ENCODE data around the gene RPTOR. TPM values are rescaled to one million over a fixed set of nuclear protein-coding genes. Genes with fewer than 3 reads are reported as not detected.

RPTOR gene
- total RNA-seq, 6 experiments from 2014 or later: 34.4 to 39.2 (median 35.5) TPM

DNA sequence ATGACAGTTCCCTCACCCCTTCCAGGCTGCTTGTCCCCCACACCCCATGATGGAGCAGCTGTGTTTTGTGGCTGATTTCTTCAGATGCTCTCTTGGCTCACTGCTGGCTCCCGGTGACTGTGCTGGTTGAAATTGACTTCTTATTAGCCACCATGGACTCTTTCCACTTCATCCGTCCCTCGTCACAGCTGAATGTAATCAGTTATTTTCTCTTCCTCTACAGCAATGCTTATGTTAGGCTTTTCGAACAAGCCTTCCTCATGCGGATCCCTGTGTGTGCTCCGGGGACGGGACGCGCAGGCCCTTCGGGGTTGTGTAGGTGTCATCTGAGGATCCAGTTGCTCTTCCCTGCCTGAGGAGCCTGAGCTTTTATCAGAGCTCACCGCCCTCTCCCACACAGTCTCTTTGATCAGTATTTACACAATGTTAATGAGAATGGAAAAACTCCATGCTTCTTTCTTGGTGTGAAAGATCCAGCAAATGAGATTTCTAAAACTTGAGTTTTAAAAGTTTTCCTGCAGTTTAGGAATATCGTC is 87.5 kb downstream of the RPTOR start:
- TF ChIP-seq, protein P1, sequence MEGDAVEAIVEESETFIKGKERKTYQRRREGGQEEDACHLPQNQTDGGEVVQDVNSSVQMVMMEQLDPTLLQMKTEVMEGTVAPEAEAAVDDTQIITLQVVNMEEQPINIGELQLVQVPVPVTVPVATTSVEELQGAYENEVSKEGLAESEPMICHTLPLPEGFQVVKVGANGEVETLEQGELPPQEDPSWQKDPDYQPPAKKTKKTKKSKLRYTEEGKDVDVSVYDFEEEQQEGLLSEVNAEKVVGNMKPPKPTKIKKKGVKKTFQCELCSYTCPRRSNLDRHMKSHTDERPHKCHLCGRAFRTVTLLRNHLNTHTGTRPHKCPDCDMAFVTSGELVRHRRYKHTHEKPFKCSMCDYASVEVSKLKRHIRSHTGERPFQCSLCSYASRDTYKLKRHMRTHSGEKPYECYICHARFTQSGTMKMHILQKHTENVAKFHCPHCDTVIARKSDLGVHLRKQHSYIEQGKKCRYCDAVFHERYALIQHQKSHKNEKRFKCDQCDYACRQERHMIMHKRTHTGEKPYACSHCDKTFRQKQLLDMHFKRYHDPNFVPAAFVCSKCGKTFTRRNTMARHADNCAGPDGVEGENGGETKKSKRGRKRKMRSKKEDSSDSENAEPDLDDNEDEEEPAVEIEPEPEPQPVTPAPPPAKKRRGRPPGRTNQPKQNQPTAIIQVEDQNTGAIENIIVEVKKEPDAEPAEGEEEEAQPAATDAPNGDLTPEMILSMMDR (IDR thresholded peaks at IDR 0.05): no peak
- Mint-ChIP-seq H3K27ac (no peak overlapping the region; the same call in 1 of the 2 replicates), H3K4me3 (no peak overlapping the region), H3K9me3 (no peaks in the 10 kb centered on the region), H3K36me3 (ENCODE audit: low read depth) (peaks cover 5% of the 10 kb centered on the region; the same call in 1 of the 2 replicates), H3K4me1 (ENCODE audit: low read depth) (no peaks in the 10 kb centered on the region), H3K27me3 (ENCODE audit: insufficient read depth) (peaks cover 3% of the 10 kb centered on the region; the same call in 1 of the 2 replicates)
- no peak for DNase-seq

DNA sequence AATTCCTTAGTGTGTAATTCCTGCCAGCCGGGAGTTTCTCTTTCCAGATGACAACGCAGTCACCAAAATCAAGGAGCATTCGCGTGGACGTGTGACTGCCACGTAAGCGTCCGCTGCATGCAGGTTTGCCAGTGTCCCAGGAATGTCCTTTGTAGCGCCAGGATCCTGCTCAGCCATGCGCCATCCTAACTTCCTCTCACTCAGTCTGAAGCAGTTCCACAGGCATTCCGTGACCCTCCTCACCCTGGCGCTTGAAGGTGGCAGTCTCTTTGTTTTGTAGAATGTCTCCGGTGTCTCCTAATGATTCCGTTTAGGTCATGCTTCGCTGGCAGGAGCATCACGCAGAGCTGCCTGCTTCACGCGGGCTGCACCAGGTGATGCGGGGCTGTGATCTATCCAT is 88.6 kb downstream of the RPTOR start:
- H3K27ac Mint-ChIP-seq: no peak overlapping the region
- TF ChIP-seq, protein P1 (IDR thresholded peaks at IDR 0.05): no peak

DNA sequence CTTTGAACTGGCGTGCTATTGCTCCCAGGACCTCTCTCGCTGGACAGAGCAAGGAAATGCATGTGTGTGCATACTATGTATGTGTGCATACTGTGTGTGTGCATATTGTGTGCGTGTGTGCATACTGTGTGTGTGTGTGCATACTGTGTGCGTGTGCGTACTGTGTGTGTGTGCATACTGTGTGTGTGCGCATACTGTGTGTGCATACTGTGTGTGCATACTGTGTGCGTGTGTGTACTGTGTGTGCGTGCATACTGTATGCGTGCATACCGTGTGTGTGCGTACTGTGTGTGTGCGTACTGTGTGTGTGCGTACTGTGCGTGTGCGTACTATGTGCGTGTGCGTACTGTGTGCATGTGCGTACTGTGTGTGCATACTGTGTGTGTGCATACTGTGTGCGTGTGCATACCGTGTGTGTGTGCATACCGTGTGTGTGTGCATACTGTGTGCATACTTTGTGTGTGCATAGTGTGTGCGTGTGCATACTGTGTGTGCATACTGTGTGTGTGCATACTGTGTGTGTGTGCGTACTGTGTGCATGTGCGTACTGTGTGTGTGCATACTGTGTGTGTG is 89.4 kb downstream of the RPTOR start:
- TF ChIP-seq, protein P1 (IDR thresholded peaks at IDR 0.05): no peak
- peaks cover 3% of the 10 kb centered on the region for H3K27me3 Mint-ChIP-seq (ENCODE audit: insufficient read depth)
- H3K27ac Mint-ChIP-seq: no peak overlapping the region

More for the DNA sequence above, 88.6 kb downstream of the RPTOR start:
- Mint-ChIP-seq H3K4me1 (ENCODE audit: low read depth) (no peaks in the 10 kb centered on the region), H3K4me3 (no peak overlapping the region), H3K27me3 (ENCODE audit: insufficient read depth) (peaks cover 3% of the 10 kb centered on the region), H3K9me3 (no peaks in the 10 kb centered on the region), H3K36me3 (ENCODE audit: low read depth) (peaks cover 5% of the 10 kb centered on the region; the same call in 1 of the 2 replicates)
- no peak for DNase-seq

DNA sequence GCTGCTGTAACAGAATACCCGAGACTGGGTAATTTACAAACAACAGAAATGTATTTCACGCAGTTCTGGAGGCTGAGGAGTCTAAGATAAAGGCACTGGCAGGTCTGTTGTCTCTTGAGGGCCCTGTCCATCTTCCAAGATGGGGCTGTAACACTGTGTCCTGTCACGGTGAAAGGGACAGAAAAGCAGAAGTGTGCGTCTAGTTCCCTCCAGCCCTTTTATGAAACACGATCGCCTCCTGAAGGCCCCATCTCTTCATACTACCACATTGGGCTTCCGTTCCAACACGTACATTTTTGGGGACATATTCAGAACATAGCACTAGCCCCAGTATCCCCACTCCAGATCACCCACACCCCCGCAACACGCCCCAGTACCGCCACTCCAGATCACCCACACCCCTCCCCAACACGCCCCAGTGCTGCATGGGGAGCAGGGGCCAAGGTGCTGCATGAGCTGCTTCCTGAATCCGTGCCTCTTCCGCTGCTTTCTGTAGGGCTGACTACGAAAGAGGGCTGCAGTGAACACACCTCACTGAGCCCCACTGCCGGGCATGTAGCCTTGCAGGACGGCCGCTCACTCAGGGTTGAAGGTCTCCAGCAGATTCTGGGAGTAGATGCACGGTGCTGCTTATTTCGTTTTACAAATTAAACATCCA is 91.9 kb downstream of the RPTOR start:
- no peak overlapping the region for H3K4me3 Mint-ChIP-seq
- no peak overlapping the region for H3K27ac Mint-ChIP-seq
- no peak for DNase-seq
- H3K27me3 Mint-ChIP-seq (ENCODE audit: insufficient read depth): peaks cover 3% of the 10 kb centered on the region
- H3K4me1 Mint-ChIP-seq (ENCODE audit: low read depth): no peaks in the 10 kb centered on the region
- H3K9me3 Mint-ChIP-seq: no peaks in the 10 kb centered on the region
- peaks cover 9% of the 10 kb centered on the region for H3K36me3 Mint-ChIP-seq (ENCODE audit: low read depth)
- TF ChIP-seq, protein P1 (IDR thresholded peaks at IDR 0.05): no peak

More for the DNA sequence above, 89.4 kb downstream of the RPTOR start:
- H3K9me3 Mint-ChIP-seq: no peaks in the 10 kb centered on the region
- H3K4me3 Mint-ChIP-seq: no peak overlapping the region
- no peaks in the 10 kb centered on the region for H3K4me1 Mint-ChIP-seq (ENCODE audit: low read depth)
- DNase-seq: no peak
- H3K36me3 Mint-ChIP-seq (ENCODE audit: low read depth): peaks cover 5% of the 10 kb centered on the region; the same call in 1 of the 2 replicates

DNA sequence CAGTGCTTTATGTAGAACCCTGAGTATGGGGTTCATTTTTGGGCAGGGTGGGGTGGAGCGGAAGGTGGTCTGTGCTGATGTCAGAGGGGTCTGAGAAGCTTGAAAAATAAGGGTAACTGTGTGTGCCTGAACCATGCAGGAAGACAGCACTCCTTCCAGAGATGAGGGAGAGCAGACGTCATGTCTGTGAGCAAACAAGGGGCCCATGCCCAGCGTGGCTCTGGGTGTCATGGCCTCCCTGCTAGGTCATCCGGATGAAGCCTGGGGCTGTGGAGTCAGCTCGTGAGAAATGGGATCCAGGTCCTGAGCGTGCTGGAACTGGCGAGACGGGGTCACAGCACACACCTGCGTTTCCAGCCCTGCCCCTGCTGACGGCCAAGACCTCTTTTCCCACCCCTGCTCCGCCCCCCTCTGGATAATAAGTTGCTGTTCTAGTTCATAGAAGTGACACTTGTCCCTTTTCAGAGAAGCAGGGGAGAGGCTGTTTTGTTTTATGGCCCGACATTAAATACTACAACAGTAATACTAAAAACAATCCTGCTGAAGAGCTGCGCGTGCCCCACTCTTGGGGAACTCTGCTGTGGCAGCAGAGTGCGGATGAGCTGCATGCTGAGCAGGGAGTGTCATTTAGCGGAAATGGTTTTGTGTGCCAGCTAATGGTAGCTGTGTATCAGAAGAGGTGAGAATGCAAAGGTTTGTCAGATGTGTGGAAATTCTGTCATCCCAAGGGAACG is 92.6 kb downstream of the RPTOR start:
- TF ChIP-seq, protein P1 (IDR thresholded peaks at IDR 0.05): no peak
- H3K27ac Mint-ChIP-seq: no peak overlapping the region
- H3K9me3 Mint-ChIP-seq: no peaks in the 10 kb centered on the region

More for the DNA sequence above, 92.6 kb downstream of the RPTOR start:
- Mint-ChIP-seq H3K4me3 (no peak overlapping the region), H3K27me3 (ENCODE audit: insufficient read depth) (peaks cover 3% of the 10 kb centered on the region), H3K4me1 (ENCODE audit: low read depth) (no peaks in the 10 kb centered on the region), H3K36me3 (ENCODE audit: low read depth) (peaks cover 12% of the 10 kb centered on the region)
- no peak for DNase-seq

Measured in HFFc6 (cell line).